GM12878 (cell line): ENCODE measurements around the gene IL3RA. TPM values are rescaled to one million over a fixed set of nuclear protein-coding genes. Genes with fewer than 3 reads are reported as not detected.

Experiments
- ATAC-seq: fragments of 200-7000 bp; cut with Tn5 transposase; 3 replicates; pipeline ENCODE4 v1.9.1; 2020; ENCODE audit warnings: mild to moderate bottlenecking, moderate library complexity
- BruUV-seq: library from RNA; stranded (reverse); fragments of 400-500 nt; replicated peaks from 2 replicates; lab custom pipeline; 2021; lab: Mats Ljungman, UMichigan
- CTCF ChIA-PET: fragments of 300-600 bp; sonication (Branson Sonifier 250); formaldehyde crosslinking; extraction: SDS; loops from one replicate; lab custom pipeline; 2021; ENCODE audit warnings: inconsistent platforms; lab: Yijun Ruan, JAX
- POLR2A ChIA-PET: fragments of 350-600 bp; formaldehyde crosslinking; extraction: SDS; loops from one replicate; lab custom pipeline; 2021; ENCODE audit warnings: inconsistent platforms; lab: Charles Lee
- RAD21 ChIA-PET: fragments of 300-600 bp; sonication (Branson Sonifier 250); formaldehyde crosslinking; loops from one replicate; lab custom pipeline; 2023; ENCODE audit warnings: antibody characterized with exemption; ENCODE audit not compliant: unreplicated experiment; lab: Charles Lee
- SMC1A ChIA-PET: fragments of 300-600 bp; sonication (Branson Sonifier 250); formaldehyde crosslinking; loops from one replicate; lab custom pipeline; 2023; ENCODE audit not compliant: unreplicated experiment, uncharacterized antibody; lab: Charles Lee
- DNase-seq: peaks from one replicate; pipeline ENCODE4 v3.0.0-alpha.2; 2011; ENCODE audit warnings: low read depth, low spot score
- FAIRE-seq: peaks from 3 replicates; lab custom pipeline; 2011; peaks lifted over from hg19 to GRCh38; lab: Jason Lieb, UNC
- H2AFZ ChIP-seq: 2 replicates; pipeline ENCODE4 v1.6.0; 2011; ENCODE audit warnings: low read depth, low read length, control low read depth; ENCODE audit not compliant: control insufficient read depth
- H3K27ac ChIP-seq: 2 replicates; pipeline ENCODE4 v1.5.1; 2011; ENCODE audit warnings: control low read depth; ENCODE audit not compliant: control insufficient read depth, insufficient read depth
- H3K27me3 ChIP-seq, 2 experiments: replicated peaks in 1 of 2; 2 replicates each; pipeline versions ENCODE4 v1.6.0 to v1.6.1; 2011; ENCODE audit warnings: low read length in 1 of 2; ENCODE audit not compliant: control insufficient read depth in 2 of 2, insufficient read depth in 2 of 2
- H3K36me3 ChIP-seq, 2 experiments: 2 replicates each; pipeline ENCODE4 v1.5.1; 2011; ENCODE audit warnings: low read length in 1 of 2; ENCODE audit not compliant: control insufficient read depth in 2 of 2, insufficient read depth in 2 of 2
- H3K4me1 ChIP-seq: 2 replicates; pipeline ENCODE4 v1.6.1; 2011; ENCODE audit warnings: mild to moderate bottlenecking, low read length, moderate library complexity, mixed read lengths; ENCODE audit not compliant: control insufficient read depth, insufficient read depth
- H3K4me2 ChIP-seq: 2 replicates; pipeline ENCODE4 v1.6.0; 2011; ENCODE audit warnings: control low read depth; ENCODE audit not compliant: control insufficient read depth, insufficient read depth
- H3K4me3 ChIP-seq: fragments of 200-600 bp; sonication (generic); 2 replicates; pipeline ENCODE4 v1.5.1; 2016
- H3K79me2 ChIP-seq: 2 replicates; pipeline ENCODE4 v1.6.0; 2011; ENCODE audit warnings: low read length; ENCODE audit not compliant: control insufficient read depth, insufficient read depth
- H3K9ac ChIP-seq: 2 replicates; pipeline ENCODE4 v1.8.0; 2011; ENCODE audit warnings: low read length, control low read depth, mixed read lengths; ENCODE audit not compliant: control insufficient read depth, insufficient read depth
- H3K9me3 ChIP-seq: replicated peaks from 3 replicates; pipeline ENCODE4 v1.5.1; 2011; ENCODE audit warnings: mild to moderate bottlenecking, low read length; ENCODE audit not compliant: control insufficient read depth, insufficient read depth
- H4K20me1 ChIP-seq: 2 replicates; pipeline ENCODE4 v1.6.0; 2011; ENCODE audit not compliant: control insufficient read depth, insufficient read depth
- ATF3 ChIP-seq: IDR thresholded peaks from 2 replicates; pipeline ENCODE4 v1.6.1; 2011; ENCODE audit warnings: low read depth, mild to moderate bottlenecking, low read length, moderate library complexity, borderline replicate concordance; ENCODE audit errors: extremely low read depth
- CEBPB ChIP-seq, 2 experiments: fragments of 150-350 bp in 1 of 2; IDR thresholded peaks; 2 replicates each; pipeline ENCODE4 v1.6.1; 2012 to 2014; ENCODE audit warnings: low read depth in 2 of 2, low read length in 2 of 2, borderline replicate concordance in 1 of 2, inconsistent platforms in 1 of 2
- CREM ChIP-seq: IDR thresholded peaks from 2 replicates; pipeline ENCODE4 v1.6.1; 2014; ENCODE audit warnings: antibody characterized with exemption, low read depth
- IKZF2 ChIP-seq, 2 experiments: fragments of 450-650 bp; IDR thresholded peaks; 2 replicates each; pipeline ENCODE4 v1.6.1; 2017; ENCODE audit warnings: mild to moderate bottlenecking in 2 of 2, moderate library complexity in 2 of 2
- KDM1A ChIP-seq: fragments of 200-600 bp; sonication (generic); IDR thresholded peaks from 2 replicates; pipeline ENCODE4 v1.6.1; 2016; ENCODE audit warnings: borderline replicate concordance
- MEF2A ChIP-seq: IDR thresholded peaks from 2 replicates; pipeline ENCODE4 v1.6.1; 2011; ENCODE audit warnings: low read depth, mild to moderate bottlenecking, low read length, moderate library complexity; ENCODE audit not compliant: insufficient read depth
- MLLT1 ChIP-seq: fragments of 450-650 bp; IDR thresholded peaks from 2 replicates; pipeline ENCODE4 v1.6.1; 2016; ENCODE audit warnings: mild to moderate bottlenecking
- NKRF ChIP-seq: fragments of 450-650 bp; conservative IDR thresholded peaks from 2 replicates; pipeline ENCODE4 v1.6.1; 2017; ENCODE audit warnings: mild to moderate bottlenecking, moderate library complexity
- NR2C2 ChIP-seq: IDR thresholded peaks from 2 replicates; pipeline ENCODE4 v1.6.1; 2011; ENCODE audit warnings: borderline replicate concordance, low read depth; ENCODE audit not compliant: control insufficient read depth, insufficient read length
- NRF1 ChIP-seq: conservative IDR thresholded peaks from 2 replicates; pipeline ENCODE4 v1.6.1; 2011; ENCODE audit warnings: mild to moderate bottlenecking, low read depth, low read length, improper control_type of control experiment
- SIN3A ChIP-seq: IDR thresholded peaks from 2 replicates; pipeline ENCODE4 v1.6.1; 2012; ENCODE audit warnings: low read depth, low read length, improper control_type of control experiment
- SMAD1 ChIP-seq: fragments of 450-650 bp; IDR thresholded peaks from 2 replicates; pipeline ENCODE4 v1.6.1; 2018; ENCODE audit warnings: mild to moderate bottlenecking, low read depth; ENCODE audit not compliant: partially characterized antibody
- SREBF2 ChIP-seq: IDR thresholded peaks from 2 replicates; pipeline ENCODE4 v1.6.1; 2012; ENCODE audit warnings: mild to moderate bottlenecking, low read length
- TCF7 ChIP-seq: IDR thresholded peaks from 2 replicates; pipeline ENCODE4 v1.6.1; 2014; ENCODE audit warnings: antibody characterized with exemption, borderline replicate concordance
- ZBTB40 ChIP-seq: fragments of 450-650 bp; IDR thresholded peaks from 2 replicates; pipeline ENCODE4 v1.6.1; 2016; ENCODE audit warnings: mild to moderate bottlenecking, moderate library complexity, borderline replicate concordance
- WGBS: methylation state at CpG from one replicate; pipeline ENCODE4 v1.1.6; 2016; ENCODE audit warnings: low lambda C conversion rate; ENCODE audit not compliant: insufficient replicate concordance, insufficient coverage; ENCODE audit errors: missing lambda C conversion rate; 5-methylcytosine and 5-hydroxymethylcytosine counted together
- in situ Hi-C: fragments of 300-500 bp; cut with MboI; formaldehyde crosslinking; loops from 9 replicates; pipeline ENCODE4 v1.14.3; 2018; ENCODE audit warnings: mixed read lengths
- intact Hi-C: fragments of 100-400 bp; cut with micrococcal nuclease; formaldehyde crosslinking; loops from one replicate; pipeline ENCODE4 v1.14.2; 2022; ENCODE audit not compliant: unreplicated experiment
- polyA plus RNA-seq, 11 experiments: library from polyadenylated mRNA; depleted of rRNA in 4 of 11; unstranded in 6 of 11; stranded (reverse) in 5 of 11; fragments of >200 nt; fragmentation: Nextera tagmentation in 4 of 11; fragmentation: Illumina TruSeq in 1 of 11; extraction: Ambion mirVana in 4 of 11; extraction: Trizol in 1 of 11; gene quantifications; 1 replicate in 1 of 11; 2 replicates in 10 of 11; pipeline versions ENCODE4 v1.2.1 to v1.2.3, GENCODE V29; 2011 to 2016; ENCODE audit warnings: inconsistent platforms in 2 of 11, missing spikeins in 2 of 11, low read depth in 1 of 11
- total RNA-seq, 4 experiments: library from RNA; depleted of rRNA in 3 of 4; stranded (reverse); fragments of >200 nt in 3 of 4; fragmentation: Illumina TruSeq in 1 of 4; extraction: Trizol in 1 of 4; gene quantifications; 2 replicates each; pipeline versions ENCODE4 v1.2.1 to v1.2.3, GENCODE V29; 2013 to 2021

IL3RA gene
- total and polyA plus RNA-seq, 10 of the 15 experiments (the other 5 are each of a cell fraction or from before 2014, with no cell fraction given) = 2.1 to 31.1 (median 17.9) TPM

GRCh38 chrX:1397001-1397400 is 60.4 kb downstream of the IL3RA start:
- no TSS peak for BruUV-seq
- intact Hi-C loops (no loop called here), in situ Hi-C loops (no loop called here)
- H3K79me2 ChIP-seq = peaks cover 31% of the 10 kb centered on the region
- CTCF ChIA-PET = no interaction called here
- ATAC-seq = no peak
- no peak overlapping the region for H3K27ac ChIP-seq
- H3K4me1 ChIP-seq = peaks cover 3% of the 10 kb centered on the region; the same call in 1 of the 2 replicates
- SMC1A ChIA-PET = no interaction called here
- 91% methylated on average over 12 of the region's 15 CpGs for WGBS
- no peak overlapping the region for H2AFZ ChIP-seq
- H3K36me3 ChIP-seq = peaks cover 0 to 9% of the 10 kb centered on the region in 2 experiments; a peak in 3 of 4 replicates
- H3K4me2 ChIP-seq = no peak overlapping the region
- TF ChIP-seq SMAD1 = no peak
- TF ChIP-seq SREBF2 = no peak
- no peak for TF ChIP-seq IKZF2 (IDR thresholded peaks at IDR 0.05)
- TF ChIP-seq ZBTB40 = no peak
- no peak for TF ChIP-seq CEBPB (IDR thresholded peaks at IDR 0.05; ENCODE audit: borderline replicate concordance in 1 of 2, low read depth in 2 of 2, low read length in 2 of 2)
- TF ChIP-seq ATF3 = no peak
- no peak for TF ChIP-seq NKRF
- no peak for TF ChIP-seq TCF7
- TF ChIP-seq KDM1A = no peak
- TF ChIP-seq SIN3A = no peak
- no peak for TF ChIP-seq MLLT1
- no peak for TF ChIP-seq MEF2A
- TF ChIP-seq NRF1 = no peak
- TF ChIP-seq NR2C2 = no peak
- no peak for TF ChIP-seq CREM
- H3K4me3 ChIP-seq = no peak overlapping the region
- POLR2A ChIA-PET = no interaction called here
- H3K9ac ChIP-seq = no peak overlapping the region
- DNase-seq = no peak
- H3K9me3 ChIP-seq = no peaks in the 10 kb centered on the region
- FAIRE-seq = no peak
- RAD21 ChIA-PET = no interaction called here
- H3K27me3 ChIP-seq = no peaks in the 10 kb centered on the region
- no peaks in the 10 kb centered on the region for H4K20me1 ChIP-seq
